Activated effector memory CD4-positive, alpha-beta T cell treated with anti-CD3 and anti-CD28 coated beads, Interleukin-2, amount 50 U/mL, for 16 hours (primary cell): Measurements from ENCODE around the gene DPP6.

Experiments used
- DNase-seq: peaks from one replicate; pipeline ENCODE4 v3.0.0-alpha.2; 2020

DPP6 gene

DNA sequence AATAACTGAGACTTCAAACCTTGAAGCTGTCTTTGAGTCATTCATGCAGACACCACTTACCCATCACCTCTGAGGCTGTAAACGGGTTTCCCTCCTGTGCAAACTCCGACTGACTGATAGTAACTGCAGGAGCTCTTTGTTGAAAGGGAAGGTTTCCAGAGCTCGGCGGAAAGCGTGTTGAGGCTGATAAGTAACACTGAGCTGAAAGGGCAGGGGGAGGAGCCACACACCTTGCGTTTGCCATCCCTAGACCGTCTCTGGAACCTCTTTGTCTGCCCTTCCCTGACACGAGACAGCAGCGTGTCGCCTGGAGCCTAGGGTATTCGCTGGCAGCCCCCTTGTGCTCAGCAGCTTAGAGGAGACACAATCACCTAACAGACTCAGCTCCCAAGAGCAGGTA lies 816.7 kb downstream of the DPP6 start:
- DNase-seq = peak; percentile 41

DNA sequence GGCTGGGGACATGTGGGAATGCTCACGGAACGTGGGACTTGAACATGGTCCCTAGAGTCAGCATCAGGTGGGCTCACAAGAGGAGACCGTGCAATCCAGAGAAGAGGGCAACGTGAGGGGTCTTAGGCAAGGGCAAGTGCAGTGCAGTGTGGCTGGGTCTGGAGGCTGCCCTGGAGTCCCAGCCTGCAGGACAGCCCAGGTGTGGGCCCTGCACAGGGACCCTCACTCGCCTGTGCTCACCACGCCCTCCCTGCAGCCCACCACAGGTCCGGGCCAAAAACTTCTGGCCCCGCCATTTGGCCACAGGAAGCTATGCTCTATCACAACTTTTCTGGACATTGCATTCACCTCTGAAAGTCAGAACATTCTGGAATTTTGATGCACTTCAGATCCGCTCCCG lies 817.2 kb downstream of the DPP6 start:
- peak; percentile 16 for DNase-seq

GRCh38 chr7:154871507-154871906 lies 819.3 kb downstream of the DPP6 start:
- DNase-seq = no peak

DNA sequence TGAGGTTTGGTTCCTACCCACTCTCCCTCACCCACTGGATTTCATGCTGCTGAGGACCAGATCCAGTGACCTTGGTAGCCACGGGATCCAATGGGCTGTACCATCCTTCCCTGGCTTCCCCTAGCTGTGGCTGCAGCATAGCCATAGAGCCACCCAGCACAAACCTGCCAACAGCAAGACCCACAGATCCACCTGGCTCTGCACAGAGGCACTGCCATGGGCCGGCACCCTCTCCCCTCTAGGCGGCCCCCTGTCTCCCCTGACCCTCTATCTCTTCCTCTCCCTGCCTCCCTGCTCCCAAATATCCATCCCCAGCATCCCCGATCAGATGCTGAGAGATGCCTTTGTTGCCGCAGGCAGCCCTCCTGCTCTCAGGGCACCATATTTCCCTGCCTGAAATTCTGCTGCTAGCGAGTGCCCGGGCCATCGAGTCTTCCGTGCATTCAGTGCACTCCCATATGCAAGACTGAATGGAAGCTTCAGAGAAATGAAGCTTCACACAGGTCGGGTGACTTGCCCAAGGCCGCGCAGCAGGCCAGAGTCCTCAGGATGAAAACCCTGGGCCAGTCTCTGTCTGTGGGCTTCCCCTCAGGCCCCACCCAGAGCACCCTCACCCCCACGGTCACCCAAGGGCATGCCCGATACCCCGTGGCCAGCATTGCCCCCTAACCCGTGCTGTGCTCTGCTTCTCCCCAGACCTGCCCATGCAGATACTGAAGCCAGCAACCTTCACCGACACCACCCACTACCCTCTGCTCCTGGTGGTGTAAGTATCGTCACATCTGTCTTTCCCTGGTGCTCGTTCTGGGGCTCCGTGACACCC lies 819.9 kb downstream of the DPP6 start:
- no peak for DNase-seq

GRCh38 chr7:154872811-154873499 lies 820.8 kb downstream of the DPP6 start:
- no peak for DNase-seq

- no peak for DNase-seq
These were observed 821.4 kb downstream of the DPP6 start for GRCh38 chr7:154873500-154874121.

- DNase-seq = no peak
These were observed 822.4 kb downstream of the DPP6 start for GRCh38 chr7:154874409-154875113.

- no peak for DNase-seq
These were observed 823.1 kb downstream of the DPP6 start for GRCh38 chr7:154875297-154875696.

DNA sequence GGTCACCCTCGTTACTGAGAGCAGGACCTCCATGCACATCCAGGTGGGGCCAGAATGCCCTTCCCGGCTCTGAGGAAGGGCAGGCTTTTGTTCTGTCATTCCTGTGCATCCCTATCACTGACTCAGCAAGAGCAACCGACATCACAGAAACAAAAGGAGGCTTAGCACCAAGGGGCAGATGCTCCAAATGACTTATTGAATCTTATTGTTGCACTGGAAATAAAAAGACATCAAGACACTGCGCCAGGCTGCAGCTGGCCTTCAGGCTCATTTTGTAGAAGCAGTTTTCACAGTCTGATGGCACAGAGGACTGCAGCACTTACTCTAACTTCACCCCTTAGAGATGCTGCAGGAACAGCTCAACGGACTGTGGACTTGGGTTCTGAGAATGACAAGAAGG lies 824.3 kb downstream of the DPP6 start:
- DNase-seq = no peak

- DNase-seq = no peak
These were observed 824.8 kb downstream of the DPP6 start for GRCh38 chr7:154877031-154877430.

- DNase-seq = no peak
These were observed 827.4 kb downstream of the DPP6 start for GRCh38 chr7:154879629-154880028.

- DNase-seq = no peak
These were observed 828.3 kb downstream of the DPP6 start for GRCh38 chr7:154880513-154880912.

DNA sequence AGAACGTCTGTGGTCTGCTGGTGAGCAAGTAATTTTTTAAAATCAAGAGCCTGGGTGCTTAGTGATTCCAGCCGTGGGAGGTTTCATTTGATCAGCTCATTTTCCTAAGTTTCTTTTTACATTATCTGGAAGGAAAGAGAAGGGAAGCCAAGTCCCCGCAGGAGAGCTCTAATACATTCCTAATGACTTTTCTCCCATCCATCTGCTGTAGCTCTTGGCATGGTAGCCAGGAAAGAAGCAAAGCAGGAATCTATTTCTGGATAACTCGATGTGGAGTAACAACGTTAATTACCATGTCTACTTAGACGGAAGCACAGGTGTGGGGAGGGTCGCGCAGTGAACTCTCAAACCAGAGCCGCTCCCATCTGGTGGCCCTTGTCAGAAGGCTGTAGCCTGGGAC lies 828.8 kb downstream of the DPP6 start:
- DNase-seq = no peak

DNA sequence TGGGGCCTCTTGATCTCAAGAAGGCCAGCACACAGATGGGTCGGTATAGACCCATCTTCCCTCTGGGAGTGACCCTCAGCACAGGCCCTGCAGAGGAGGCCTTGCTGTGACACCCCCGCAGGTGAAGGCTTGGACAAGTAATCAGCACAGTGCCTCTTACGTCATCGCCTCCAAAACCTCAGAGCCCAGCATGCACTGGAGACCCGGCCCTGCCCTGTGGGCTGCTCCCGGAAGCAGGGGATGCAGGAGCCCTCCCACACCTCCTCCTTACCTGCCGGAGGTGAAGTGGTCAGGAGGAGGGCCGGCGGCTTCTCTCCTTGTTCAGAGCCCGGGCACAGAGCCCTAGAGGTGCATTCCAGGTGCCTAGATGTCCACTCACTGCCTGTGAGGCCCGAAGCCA lies 829.3 kb downstream of the DPP6 start:
- no peak for DNase-seq

DNA sequence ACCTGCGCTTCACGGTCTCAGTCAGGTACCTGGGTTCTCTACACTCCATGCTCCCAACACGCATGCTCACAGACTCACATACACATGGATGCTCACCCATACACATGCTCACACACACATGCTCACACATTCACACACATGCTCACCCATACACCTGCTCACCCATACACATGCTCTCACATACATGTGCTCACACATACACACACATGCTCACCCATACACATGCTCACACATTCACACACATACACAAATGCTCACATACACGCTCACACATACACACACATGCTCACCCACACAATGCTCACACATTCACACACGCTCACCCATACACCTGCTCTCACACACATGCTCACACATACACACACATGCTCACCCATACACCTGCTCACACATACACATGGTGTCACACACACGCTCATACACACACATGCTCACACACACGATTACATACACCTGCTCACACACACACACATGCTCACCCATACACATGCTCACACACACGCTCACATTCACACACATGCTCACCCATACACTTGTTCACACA lies 830.8 kb downstream of the DPP6 start:
- DNase-seq = no peak

DNA sequence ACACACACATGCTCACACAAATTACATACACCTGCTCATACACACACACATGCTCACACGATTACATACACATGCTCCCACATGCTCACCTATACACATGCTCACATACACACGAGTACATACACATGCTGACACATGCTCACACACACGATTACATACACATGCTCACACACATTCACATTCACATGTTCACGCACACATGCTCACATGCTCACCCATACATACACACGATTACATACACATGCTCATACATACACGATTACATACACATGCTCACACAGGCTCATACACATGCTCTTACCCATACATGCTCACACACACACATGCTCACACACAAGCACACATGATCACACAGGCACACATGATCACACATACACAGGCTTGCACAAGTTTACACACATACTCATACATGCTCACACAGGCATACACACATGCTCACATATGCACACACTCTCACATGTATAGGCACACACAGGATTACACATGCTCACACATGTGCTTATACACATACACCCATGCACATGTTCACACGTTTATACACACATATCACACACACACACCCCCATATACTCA lies 832.2 kb downstream of the DPP6 start:
- no peak for DNase-seq

DNA sequence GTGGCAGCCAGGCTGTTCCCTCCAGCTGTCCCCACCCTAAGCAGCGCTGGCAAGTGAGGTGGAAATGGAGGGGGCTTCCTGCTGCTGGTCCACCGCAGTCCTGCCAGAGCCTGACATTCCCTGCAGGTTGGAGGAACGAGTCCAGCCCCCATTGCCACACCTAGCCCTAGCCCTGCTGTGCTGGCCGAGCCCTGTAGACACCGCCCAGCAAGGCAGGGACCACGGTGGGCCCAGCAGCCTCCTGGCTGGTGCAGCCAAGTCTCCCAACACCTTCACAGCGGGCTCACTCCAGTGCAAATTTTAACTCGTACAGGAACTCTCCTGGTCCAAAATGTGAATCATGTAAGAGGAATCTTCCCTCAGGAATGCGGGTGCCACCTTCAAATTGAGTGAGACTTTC lies 834.4 kb downstream of the DPP6 start:
- DNase-seq = no peak

GRCh38 chr7:154888690-154889089 lies 836.5 kb downstream of the DPP6 start:
- DNase-seq = no peak

DNA sequence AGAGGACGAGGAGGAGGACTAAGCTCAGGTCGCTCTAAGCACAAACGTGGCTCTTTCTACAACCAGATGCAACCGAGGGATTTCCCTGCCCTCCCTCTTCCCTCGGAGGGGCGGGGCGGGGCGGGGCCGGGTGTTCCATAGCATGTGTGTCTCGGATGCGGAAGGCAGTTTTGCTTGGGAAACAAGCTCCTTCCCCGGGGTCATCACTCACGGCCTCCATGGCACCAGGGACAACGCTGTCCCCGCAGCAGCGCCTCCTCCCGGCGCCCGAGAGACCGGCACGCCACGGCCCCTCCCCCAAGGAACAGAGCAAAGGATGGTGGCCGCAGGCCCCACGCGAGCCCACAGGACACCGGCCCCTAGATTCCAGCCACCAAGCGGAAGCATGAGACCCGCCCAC lies 840.3 kb downstream of the DPP6 start:
- DNase-seq = no peak

GRCh38 chr7:154896076-154896475 lies 843.9 kb downstream of the DPP6 start:
- no peak for DNase-seq

DNA sequence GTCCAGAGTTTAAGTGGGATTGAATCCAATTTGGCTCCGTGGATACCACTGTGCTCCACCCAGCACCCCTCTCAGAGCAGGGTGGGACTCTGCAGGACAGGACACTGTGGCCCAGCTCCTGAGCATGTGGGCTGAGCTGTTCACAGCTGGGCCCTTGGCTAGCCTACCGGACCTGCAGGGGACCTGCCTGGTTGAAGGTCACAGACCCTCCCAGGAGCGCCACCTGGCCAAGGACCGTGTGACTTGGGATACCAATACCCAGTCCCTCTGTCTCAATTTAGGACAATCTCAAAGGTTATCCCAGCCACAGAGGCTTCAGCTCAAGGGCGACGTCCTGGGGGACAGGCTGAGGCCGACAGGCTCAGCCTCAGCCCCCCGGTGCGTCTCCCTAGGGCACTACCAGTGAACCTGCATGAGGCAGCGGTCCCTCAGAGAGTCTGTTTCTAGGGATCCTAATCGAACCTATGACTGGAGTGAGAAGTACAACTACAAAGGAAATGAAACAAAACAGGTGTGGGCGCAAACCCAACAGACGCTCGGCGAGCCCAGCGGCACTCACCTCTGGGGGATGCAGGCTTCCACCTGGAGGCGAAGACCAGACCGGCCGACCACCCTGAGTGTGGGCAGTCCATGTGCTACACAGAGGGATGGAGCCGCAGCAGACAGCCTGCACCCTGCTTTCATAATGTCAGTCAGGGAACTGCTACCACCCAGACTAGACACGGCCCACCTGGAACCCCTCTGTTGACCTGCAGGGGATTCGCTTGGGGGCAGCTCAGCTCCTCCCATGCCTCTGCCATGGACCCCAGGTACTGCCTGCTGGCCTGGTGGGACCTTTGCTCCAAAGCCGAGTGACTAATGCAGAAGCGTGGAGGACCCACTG lies 847.0 kb downstream of the DPP6 start:
- no peak for DNase-seq

- DNase-seq = no peak
These were observed 847.7 kb downstream of the DPP6 start for GRCh38 chr7:154899862-154900261.
